ENCODE data around the gene SLC22A5. TPM values are rescaled to one million over a fixed set of nuclear protein-coding genes. Genes with fewer than 3 reads are reported as not detected.

The SLC22A5 gene
- total and polyA plus RNA-seq, 9 of the 15 experiments (the other 6 are each of a cell fraction or from before 2014, with no cell fraction given): 3.0 to 16.6 (median 8.3) TPM

- TF ChIP-seq BCOR (IDR thresholded peaks at IDR 0.05) (no peak), ZNF79 (CRISPR knock-in tag; IDR thresholded peaks at IDR 0.05; ENCODE audit: low read depth) (0 out of 2 replicates have a peak, but pooled peaks have one; percentile 58), POLR2AphosphoS2 (IDR thresholded peaks at IDR 0.05; ENCODE audit: low read length) (no peak), FOXK2 (conservative IDR thresholded peaks at IDR 0.05 in 1 of 2, IDR thresholded peaks at IDR 0.05 in 1 of 2; ENCODE audit: low read depth in 2 of 2) (peak; percentile 68 to 77; a peak in 3 of 4 replicates), ZNF449 (CRISPR knock-in tag; IDR thresholded peaks at IDR 0.05) (no peak), NR0B1 (IDR thresholded peaks at IDR 0.05; ENCODE audit: partially characterized antibody) (no peak), DDX20 (tag; IDR thresholded peaks at IDR 0.05; ENCODE audit: low read depth) (peak; percentile 72; the same call in 1 of the 2 replicates), HEY1 (CRISPR knock-in tag; IDR thresholded peaks at IDR 0.05; ENCODE audit: borderline replicate concordance) (0 out of 2 replicates have a peak, but pooled peaks have one; percentile 54), ZNF41 (CRISPR knock-in tag; conservative IDR thresholded peaks at IDR 0.05) (peak; percentile 85), ELK3 (CRISPR knock-in tag; IDR thresholded peaks at IDR 0.05) (no peak), ZBTB17 (CRISPR knock-in tag; IDR thresholded peaks at IDR 0.05) (peak; percentile 63), COPS2 (conservative IDR thresholded peaks at IDR 0.05) (no peak), ZNF639 (CRISPR knock-in tag; conservative IDR thresholded peaks at IDR 0.05 in 1 of 2, IDR thresholded peaks at IDR 0.05 in 1 of 2) (peak in 1 of 2 experiments; percentile 87; a peak in 2 of 4 replicates), NCOA6 (IDR thresholded peaks at IDR 0.05) (no peak), JUNB (CRISPR knock-in tag; conservative IDR thresholded peaks at IDR 0.05) (no peak), DNMT1 (IDR thresholded peaks at IDR 0.05) (no peak), SIX5 (IDR thresholded peaks at IDR 0.05; ENCODE audit: borderline replicate concordance in 1 of 2, insufficient read depth in 1 of 2, low read depth in 1 of 2, low read length in 2 of 2) (no peak)
- TF ChIP-seq, protein P1, sequence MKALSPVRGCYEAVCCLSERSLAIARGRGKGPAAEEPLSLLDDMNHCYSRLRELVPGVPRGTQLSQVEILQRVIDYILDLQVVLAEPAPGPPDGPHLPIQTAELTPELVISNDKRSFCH (CRISPR knock-in tag; IDR thresholded peaks at IDR 0.05): no peak
- TF ChIP-seq, protein P1 (tag; IDR thresholded peaks at IDR 0.05): peak; percentile 38; the same call in 1 of the 2 replicates
These were observed 50.3 kb downstream of the SLC22A5 start (continued) for GRCh38 chr5:132419502-132420468.
